HL-60 (cell line): ENCODE measurements around the gene BMP2K. TPM values are rescaled to one million over a fixed set of nuclear protein-coding genes. Genes with fewer than 3 reads are reported as not detected.

Experiments used
- DNase-seq, 2 experiments: peaks; one replicate each; pipeline ENCODE4 v3.0.0-alpha.2; 2010 to 2020; ENCODE audit warnings: low read depth in 1 of 2, low spot score in 1 of 2
- H3K27ac ChIP-seq: fragments of 250-450 bp; sonication (Bioruptor Pico); replicated peaks from 2 replicates; pipeline ENCODE4 v1.5.1; 2020; ENCODE audit warnings: mild to moderate bottlenecking, moderate library complexity
- H3K27me3 ChIP-seq: fragments of 250-450 bp; sonication (Bioruptor Pico); 2 replicates; pipeline ENCODE4 v1.5.1; 2021; ENCODE audit warnings: mild to moderate bottlenecking, moderate library complexity; ENCODE audit not compliant: insufficient read depth, poor library complexity, severe bottlenecking
- H3K4me3 ChIP-seq: replicated peaks from 2 replicates; pipeline ENCODE4 v1.5.1; 2011; ENCODE audit warnings: mild to moderate bottlenecking, control low read depth, low read length; ENCODE audit not compliant: insufficient read depth
- CTCF ChIP-seq: IDR thresholded peaks from one replicate; pipeline ENCODE4 v1.5.1; 2011; ENCODE audit warnings: low read length, control low read depth, inconsistent platforms; ENCODE audit not compliant: insufficient read depth
- GABPA ChIP-seq: IDR thresholded peaks from 2 replicates; pipeline ENCODE4 v1.6.1; 2012; ENCODE audit warnings: low read depth
- POLR2AphosphoS5 ChIP-seq: IDR thresholded peaks from 2 replicates; pipeline ENCODE4 v1.6.1; 2012; ENCODE audit warnings: low read depth
- REST ChIP-seq: IDR thresholded peaks from 2 replicates; pipeline ENCODE4 v1.6.1; 2012; ENCODE audit warnings: low read depth; ENCODE audit not compliant: insufficient replicate concordance
- SPI1 ChIP-seq: IDR thresholded peaks from 2 replicates; pipeline ENCODE4 v1.6.1; 2012; ENCODE audit warnings: low read depth, mild to moderate bottlenecking, borderline replicate concordance
- microRNA-seq: library from miRNA; unstranded; fragments of <30 nt; microRNA quantifications from one replicate; pipeline ENCODE4, GENCODE V29; 2018

BMP2K gene

DNA sequence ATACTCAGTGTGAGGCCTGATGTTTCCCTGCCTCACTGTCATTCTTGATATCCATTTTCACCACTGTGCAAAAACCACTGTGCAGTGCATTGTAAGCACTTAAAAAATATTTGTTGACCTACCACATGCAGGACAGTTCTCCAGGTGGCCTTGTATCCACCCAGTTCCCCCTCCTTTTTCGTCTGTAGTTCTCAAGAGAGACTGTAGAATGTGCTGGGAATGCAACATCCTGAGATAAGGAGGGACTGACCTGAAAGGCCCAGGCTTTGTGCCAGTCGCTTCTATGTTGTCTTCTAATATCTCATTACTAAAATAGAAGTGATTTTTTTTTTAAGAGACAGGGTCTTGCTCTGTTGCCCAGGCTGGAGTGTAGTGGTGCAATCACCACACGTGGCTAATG, 184.8 kb downstream of the BMP2K start:
- DNase-seq, result no peak
- no peak overlapping the region for H3K4me3 ChIP-seq
- TF ChIP-seq GABPA (no peak), POLR2AphosphoS5 (no peak), CTCF (no peak), REST (no peak), SPI1 (no peak)
- H3K27ac ChIP-seq, result no peak overlapping the region
- no peaks in the 10 kb centered on the region for H3K27me3 ChIP-seq

Small RNA genes lying within 50 kb of the gene (microRNA-seq; reads per million reads assigned to microRNA genes)
- gene MIR5096, result not detected
